COLO829 (cell line): ENCODE data around the gene APBB1IP.
"Not testable (repeated sequence)": the region's sequence is repeated elsewhere in the genome, so short reads cannot be mapped to it uniquely, and the experiment has no call there.

ENCODE experiments used
- DNase-seq: peaks from one replicate; pipeline ENCODE4 v3.0.0; 2012; ENCODE audit warnings: low spot score

APBB1IP gene

GRCh38 chr10:26441491-26442214 is 3.5 kb downstream of the APBB1IP start:
- DNase-seq = no peak

GRCh38 chr10:26445411-26446031 is 7.4 kb downstream of the APBB1IP start:
- no peak for DNase-seq

- no peak for DNase-seq
Measured at GRCh38 chr10:26446258-26446657, 8.1 kb downstream of the APBB1IP start.

- no peak for DNase-seq
Measured at GRCh38 chr10:26448292-26448691, 10.2 kb downstream of the APBB1IP start.

- no peak for DNase-seq
Measured at GRCh38 chr10:26448706-26449435, 10.7 kb downstream of the APBB1IP start.

GRCh38 chr10:26449726-26450125 is 11.6 kb downstream of the APBB1IP start:
- DNase-seq = no peak

- no peak for DNase-seq
Measured at GRCh38 chr10:26451903-26452302, 13.8 kb downstream of the APBB1IP start.

GRCh38 chr10:26453850-26454249 is 15.7 kb downstream of the APBB1IP start:
- no peak for DNase-seq

GRCh38 chr10:26454891-26455290 is 16.8 kb downstream of the APBB1IP start:
- no peak for DNase-seq

GRCh38 chr10:26455567-26456315 is 17.6 kb downstream of the APBB1IP start:
- peak; percentile 3 for DNase-seq

GRCh38 chr10:26457088-26457487 is 18.9 kb downstream of the APBB1IP start:
- no peak for DNase-seq

- no peak for DNase-seq
Measured at GRCh38 chr10:26460736-26461135, 22.6 kb downstream of the APBB1IP start.

GRCh38 chr10:26463986-26464385 is 25.8 kb downstream of the APBB1IP start:
- DNase-seq = no peak

GRCh38 chr10:26464632-26465280 is 26.6 kb downstream of the APBB1IP start:
- no peak for DNase-seq

- DNase-seq = not testable (repeated sequence)
Measured at GRCh38 chr10:26466531-26466930, 28.4 kb downstream of the APBB1IP start.

- DNase-seq = no peak
Measured at GRCh38 chr10:26467639-26468038, 29.5 kb downstream of the APBB1IP start.

- DNase-seq = no peak
Measured at GRCh38 chr10:26468291-26468690, 30.1 kb downstream of the APBB1IP start.

GRCh38 chr10:26468700-26469099 is 30.6 kb downstream of the APBB1IP start:
- DNase-seq = no peak

- DNase-seq = no peak
Measured at GRCh38 chr10:26472492-26472778, 34.3 kb downstream of the APBB1IP start.

GRCh38 chr10:26474026-26474425 is 35.9 kb downstream of the APBB1IP start:
- no peak for DNase-seq

- DNase-seq = not testable (repeated sequence)
Measured at GRCh38 chr10:26474845-26475244, 36.7 kb downstream of the APBB1IP start.

- no peak for DNase-seq
Measured at GRCh38 chr10:26475386-26475785, 37.2 kb downstream of the APBB1IP start.
